Glomerular endothelial cell (primary cell): Measurements from ENCODE around the gene AOPEP. TPM values are rescaled to one million over a fixed set of nuclear protein-coding genes. Genes with fewer than 3 reads are reported as not detected.
"Not testable (repeated sequence)": the region's sequence is repeated elsewhere in the genome, so short reads cannot be mapped to it uniquely, and the experiment has no call there.

Experiments used
- DNase-seq: peaks from one replicate; pipeline ENCODE4 v3.0.0-alpha.2; 2011; ENCODE audit warnings: low read depth, low spot score; ENCODE audit errors: extremely low read depth
- total RNA-seq: library from RNA; depleted of rRNA; stranded (reverse); fragments of >200 nt; gene quantifications from 2 replicates; pipeline ENCODE4 v1.2.3, GENCODE V29; 2015

The AOPEP gene
- total RNA-seq, 1 donor from 2014 or later: 20.7 TPM

DNA sequence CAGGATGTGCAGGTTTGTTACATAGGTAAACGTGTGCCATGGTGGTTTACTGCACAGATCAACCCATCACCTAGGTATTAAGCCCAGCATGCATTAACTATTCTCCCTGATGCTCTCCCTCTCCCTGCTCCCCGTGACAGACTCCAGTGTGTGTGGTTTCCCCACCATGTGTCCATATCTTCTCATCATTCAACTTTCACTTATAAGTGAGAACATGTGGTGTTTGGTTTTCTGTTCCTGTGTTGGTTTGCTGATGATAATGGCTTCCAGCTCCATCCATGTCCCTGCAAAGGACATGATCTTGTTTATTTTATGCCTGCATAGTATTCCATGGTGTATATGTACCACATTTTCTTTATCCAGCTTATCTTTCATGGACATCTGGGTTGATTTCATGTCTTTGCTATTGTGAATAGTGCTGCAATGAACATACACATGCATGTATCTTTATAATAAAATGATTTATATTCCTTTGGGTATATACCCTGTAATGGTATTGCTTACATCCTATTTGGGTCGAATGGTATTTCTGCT lies 103.6 kb downstream of the AOPEP start:
- DNase-seq: not testable (repeated sequence)

DNA sequence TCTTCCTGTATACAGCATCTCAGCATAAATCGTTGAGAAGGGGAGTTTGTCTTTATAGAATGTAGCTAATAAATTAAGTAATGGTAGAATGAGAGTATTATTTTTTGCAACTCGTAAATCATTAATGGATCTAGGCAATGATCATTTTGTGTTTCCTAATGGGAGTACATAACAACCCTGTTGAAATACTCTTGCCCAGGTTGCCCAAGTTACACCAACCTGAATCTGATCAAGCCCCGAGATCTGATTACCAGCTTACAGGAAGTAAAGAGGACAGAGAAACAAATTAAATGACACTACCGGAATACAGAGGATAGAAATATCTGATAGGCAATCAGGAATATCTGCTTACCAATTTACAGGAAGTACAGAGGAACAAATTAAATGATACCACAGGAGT lies 107.3 kb downstream of the AOPEP start:
- no peak for DNase-seq

DNA sequence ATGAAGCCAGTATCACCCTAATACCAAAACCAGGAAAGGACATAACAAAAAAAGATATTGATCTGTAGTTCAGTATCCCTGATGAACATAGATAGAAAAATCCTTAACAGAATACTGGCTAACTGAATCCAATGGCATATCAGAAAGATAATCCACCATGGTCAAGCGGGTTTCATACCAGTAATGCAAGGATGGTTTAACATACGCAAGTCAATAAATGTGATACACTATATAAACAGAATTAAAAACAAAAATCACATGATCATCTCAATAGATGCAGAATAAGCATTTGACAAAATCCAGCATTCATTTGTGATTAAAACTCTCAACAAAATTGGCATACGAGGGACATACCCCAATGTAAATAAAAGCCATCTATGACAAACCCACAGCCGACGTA lies 110.9 kb downstream of the AOPEP start:
- no peak for DNase-seq

DNA sequence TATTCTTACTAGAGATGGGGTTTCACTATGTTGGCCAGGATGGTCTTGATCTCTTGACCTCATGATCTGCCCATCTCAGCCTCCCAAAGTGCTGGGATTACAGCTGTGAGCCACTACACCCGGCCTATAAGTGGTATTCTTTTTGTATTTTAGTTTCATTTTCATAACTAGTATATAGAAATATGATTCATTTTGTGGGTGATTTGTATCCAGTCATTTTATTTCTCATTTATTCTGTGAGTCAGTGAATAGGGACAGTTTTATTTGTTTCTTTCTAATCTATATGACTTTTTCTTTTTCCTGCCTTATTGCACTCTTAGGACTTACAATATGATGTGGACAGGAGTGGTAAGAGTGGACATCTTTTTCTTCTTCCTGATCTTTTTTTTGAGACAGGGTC lies 112.9 kb downstream of the AOPEP start:
- DNase-seq: no peak

DNA sequence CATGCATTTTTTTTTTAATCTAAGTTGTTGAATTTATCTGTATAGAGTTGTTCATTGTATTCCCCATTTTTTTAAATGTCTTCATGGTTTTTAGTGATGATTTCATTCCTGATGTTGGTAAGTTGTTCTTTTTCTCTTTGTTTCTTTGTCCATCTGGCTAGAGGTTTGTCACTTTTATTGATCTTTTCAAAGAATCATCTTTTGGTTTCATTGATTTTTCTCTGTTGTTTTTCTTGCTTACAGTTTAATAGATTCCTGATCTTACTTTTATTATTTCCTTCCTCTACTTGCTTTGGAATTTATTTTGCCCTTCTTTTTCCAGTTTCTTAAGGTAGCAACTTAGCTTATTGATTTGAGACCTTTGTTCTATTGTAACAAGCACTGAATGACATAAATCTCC lies 114.2 kb downstream of the AOPEP start:
- DNase-seq: no peak

DNA sequence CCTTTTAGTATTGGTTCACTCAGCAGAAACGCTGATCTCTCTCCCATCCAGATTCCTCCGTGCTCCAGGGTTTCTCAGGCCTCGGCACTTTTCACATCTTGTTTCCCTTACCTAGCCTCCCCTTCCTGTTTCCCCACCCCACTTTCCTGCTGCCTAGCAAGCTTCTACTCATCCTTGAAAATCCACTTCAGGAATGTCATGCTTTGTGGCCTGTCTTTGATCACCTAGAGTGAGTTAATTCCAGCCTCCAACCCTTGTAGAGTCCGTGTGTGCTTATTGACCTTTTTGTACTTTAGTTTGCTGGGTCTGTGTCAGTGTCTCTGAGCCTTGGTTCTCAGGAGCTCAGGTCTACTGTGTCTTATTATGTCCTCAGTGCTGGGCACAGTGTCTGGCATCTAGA lies 116.6 kb downstream of the AOPEP start:
- DNase-seq: no peak

DNA sequence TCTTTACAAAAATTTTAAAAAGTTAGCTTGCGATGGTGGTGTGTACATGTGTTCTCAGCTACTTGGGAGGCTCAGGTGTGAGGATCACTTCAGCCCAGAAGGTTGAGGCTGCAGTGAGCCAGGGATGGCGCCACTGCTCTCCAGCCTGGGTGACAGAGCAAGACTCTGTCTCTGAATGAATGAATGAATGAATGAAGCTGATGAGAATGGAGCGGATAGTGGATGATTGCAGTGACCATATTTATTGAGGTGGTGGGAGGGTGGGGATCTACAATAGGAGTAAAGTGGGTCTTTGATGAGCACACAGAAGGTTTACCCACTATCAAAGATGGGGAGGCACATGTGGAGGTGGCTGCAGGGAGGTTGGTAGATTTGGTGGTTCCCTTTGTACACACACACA lies 120.2 kb downstream of the AOPEP start:
- no peak for DNase-seq

DNA sequence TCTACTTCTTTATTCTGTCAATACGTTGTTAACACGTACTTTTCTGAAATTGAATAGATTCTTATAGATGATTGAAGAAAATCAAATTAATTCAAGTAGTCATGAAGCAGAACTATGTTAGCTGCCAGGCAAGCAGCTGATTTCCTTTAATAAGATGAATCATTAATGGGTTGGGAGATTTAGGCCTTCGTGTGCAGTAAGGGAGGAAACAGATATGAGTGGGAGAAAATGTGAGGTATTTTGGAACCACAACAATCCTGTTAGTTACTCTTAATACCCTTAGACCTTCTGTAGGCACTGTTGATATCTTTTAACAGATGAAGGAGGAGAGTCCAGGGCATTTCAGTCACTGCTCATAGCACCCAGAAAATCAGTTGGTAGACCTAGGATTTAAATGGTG lies 121.0 kb downstream of the AOPEP start:
- peak; percentile 56 for DNase-seq

DNA sequence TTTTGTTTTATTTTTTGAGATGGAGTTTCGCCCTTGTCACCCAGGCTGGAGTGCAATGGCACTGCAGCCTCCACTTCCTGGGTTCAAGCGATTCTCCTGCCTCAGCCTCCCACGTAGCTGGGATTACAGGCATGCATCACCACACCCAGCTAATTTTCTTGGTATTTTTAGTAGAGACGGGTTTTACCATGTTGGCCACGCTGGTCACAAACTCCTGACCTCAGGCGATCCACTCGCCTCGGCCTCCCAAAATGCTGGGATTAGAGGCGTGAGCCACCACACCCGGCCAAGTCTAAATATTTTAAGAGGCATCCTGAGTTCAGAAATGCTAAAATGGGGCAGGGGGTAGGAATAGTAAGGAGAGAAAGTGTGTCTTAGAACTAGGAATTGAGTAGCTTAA lies 122.3 kb downstream of the AOPEP start:
- not testable (repeated sequence) for DNase-seq

DNA sequence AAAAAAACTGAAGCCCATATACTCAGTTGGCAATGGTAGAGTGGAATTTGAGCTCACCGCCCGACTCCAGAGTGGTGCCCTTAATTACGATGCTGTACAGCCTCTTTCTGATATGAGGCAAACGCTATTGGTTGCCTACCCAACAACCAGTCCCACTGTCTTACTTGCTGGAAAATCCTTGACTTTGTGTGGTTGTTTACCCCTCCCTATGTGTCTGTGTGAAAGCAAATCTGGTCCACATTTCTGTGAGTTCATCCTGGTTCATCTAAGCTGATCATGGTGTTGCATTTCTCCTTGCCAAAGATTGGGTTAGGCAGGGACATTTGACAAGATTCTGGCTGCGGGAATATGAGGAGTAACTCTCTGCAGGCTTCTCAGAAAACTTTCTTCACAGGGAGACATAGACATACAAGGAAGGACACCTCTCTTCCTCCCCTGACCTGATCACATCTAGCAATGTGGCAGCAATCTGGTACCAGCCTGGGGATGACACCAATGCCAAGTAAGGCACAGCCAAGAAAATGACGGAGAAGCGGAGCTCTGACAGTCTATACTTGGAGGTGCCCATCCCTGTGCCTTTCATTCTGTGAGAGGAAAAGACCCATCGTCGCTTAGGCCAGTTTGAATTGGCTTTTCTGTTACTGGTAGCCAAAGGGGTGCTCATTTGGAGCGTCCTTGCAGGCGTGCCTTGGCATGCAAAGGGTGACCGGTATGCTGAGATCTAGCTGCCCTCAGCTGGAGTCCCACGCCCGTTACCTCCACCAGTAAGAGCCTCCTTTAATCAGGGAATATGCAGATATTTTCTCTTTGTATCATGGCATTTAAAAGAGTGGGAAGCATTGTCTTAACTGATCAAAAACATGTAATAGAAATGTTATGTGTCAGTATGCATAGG lies 124.3 kb downstream of the AOPEP start:
- DNase-seq: no peak

DNA sequence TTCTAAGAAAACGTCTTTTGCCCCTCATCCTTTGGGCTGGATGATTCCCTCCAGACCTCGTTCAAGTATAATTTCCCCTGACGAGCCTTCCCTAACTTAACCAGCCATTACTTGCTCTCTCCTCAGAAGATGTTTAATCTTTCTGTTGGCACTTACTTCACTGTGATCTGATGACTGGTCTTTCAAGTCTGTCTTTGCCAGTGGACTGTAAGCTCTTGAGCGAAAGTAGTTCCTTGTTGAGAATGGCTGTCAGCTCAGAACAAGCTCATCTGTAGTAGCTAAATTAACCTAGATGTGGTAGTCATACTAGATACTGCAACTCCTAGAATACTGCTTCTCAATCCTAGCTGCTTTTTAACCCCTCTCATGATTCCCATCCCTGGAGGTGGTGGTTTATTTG lies 125.0 kb downstream of the AOPEP start:
- DNase-seq: no peak

DNA sequence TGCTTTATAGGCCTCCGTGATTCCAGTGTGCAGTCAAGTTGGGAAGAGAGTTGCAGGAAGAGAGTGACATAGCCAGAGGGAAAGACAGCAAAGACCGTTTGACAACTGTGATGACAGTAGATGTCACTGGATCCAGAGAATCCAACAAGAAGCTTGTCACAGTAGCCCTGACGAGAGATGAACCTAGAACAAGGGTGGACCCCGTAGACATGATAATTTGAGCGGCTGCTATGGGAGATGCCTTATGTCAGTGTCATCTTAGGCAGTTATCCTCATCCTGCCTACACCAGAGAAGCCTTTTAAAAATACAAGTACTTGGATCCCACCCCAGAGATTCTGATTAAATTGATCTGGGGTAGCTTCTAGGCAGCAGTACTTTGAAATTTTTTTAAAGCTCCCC lies 125.4 kb downstream of the AOPEP start:
- no peak for DNase-seq

DNA sequence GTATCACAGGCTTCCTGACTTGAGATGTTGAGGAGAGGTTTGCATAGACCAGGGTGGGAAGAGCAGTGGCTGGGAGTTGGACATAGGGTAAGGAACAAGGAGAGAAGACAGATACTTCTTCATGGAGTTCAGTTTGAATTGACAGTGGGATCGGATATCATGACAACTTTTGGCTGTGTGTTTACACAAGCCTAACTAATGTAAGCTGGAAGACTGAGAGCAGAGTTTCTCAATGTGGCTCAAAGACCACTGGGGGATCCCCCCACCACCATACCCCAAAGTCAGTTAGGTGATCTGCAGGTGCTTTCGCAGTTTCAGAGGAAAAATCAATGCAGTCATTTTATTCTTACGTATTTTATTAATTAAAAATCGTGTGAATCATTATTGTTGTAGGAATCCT lies 125.9 kb downstream of the AOPEP start:
- no peak for DNase-seq

DNA sequence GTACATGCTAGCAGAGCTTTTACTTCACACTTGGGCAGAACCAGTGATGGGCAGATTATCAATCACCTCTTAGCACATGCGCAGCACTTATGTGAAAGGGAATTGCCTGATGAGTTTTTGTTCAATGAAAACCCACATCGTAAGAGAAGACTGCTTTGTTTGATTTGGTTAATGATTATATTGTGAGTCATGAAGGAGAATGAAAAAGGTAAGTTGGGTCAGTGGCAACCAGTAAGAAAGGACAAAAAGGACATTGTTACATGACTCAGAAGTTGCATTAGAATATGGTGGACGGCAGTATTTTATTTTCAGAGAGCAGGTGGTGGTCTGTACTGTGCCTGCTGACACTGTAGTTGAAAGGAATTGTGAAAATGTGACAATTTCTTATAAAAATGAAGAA lies 127.4 kb downstream of the AOPEP start:
- no peak for DNase-seq

DNA sequence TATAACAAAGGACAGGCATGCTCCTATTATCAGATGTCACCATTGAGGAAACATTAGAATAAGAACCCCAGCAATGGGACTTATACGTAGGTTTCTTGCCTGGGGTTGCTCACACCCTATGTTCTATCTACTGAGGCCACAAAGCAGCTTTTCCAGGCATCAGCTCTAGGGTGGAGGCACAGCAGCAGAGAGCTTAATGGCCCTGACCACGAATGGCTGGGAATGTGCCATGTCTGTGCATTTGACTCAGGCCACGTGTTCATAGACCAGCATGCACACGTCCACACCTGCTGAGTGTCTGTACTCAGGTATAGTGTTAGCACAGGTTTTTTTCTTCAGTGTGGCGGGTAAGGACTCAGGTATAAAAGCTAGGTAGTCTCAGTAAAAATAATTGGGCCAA lies 129.4 kb downstream of the AOPEP start:
- DNase-seq: no peak

DNA sequence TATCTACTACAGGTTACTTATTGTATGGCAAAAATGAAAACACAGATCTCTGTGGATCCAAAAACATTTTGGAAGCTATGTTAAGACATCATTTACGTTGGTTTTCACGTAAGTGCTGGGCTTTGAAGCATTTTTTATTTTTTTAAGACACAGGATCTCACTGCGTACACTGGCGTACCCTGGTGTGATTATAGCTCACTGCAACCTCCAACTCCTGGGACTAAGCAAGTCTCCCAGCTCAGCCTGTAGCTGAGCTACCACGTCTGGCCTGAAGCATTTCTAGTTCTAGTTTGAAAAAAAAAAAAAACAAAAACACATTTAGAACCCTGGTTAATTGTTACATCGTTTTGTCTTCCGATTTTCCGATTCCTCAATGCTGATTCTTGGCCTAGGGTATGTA lies 131.3 kb downstream of the AOPEP start:
- no peak for DNase-seq

DNA sequence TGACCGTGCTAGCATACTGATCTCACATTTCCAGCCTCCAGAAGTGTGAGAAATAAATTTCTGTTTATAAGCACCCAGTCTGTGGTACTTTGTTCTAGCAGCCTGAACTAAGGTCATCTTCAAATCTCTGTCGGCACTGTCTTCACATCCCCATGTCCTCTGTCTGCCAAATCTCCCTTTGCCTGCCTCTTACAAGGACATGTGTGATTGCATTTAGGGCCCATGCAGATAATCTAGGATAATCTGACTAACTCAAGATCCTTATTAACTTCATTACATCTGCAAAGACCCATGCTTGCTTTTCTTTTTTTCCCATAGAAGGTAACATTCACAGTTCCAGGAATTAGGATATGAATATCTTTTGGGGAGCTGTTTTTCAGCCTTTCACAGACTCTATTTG lies 132.7 kb downstream of the AOPEP start:
- no peak for DNase-seq

DNA sequence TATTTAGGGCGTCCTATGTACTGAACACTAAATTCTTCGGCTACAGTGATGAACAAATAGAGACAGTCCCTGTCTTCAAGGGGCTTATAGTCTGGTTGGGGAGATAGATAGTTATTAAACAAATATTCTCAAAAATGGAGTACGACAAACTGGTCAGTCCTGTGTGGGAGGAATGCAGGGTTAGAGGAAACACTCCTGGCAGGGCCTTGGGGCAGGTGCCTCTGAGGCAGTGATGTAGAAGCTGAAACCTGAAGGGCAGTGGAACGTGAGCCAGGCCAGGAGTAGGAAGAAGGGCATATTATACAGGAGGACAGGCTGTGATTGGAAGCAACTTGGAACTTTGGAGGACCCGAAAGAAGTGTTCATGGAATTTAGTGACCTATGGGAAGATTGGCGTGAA lies 133.4 kb downstream of the AOPEP start:
- no peak for DNase-seq

DNA sequence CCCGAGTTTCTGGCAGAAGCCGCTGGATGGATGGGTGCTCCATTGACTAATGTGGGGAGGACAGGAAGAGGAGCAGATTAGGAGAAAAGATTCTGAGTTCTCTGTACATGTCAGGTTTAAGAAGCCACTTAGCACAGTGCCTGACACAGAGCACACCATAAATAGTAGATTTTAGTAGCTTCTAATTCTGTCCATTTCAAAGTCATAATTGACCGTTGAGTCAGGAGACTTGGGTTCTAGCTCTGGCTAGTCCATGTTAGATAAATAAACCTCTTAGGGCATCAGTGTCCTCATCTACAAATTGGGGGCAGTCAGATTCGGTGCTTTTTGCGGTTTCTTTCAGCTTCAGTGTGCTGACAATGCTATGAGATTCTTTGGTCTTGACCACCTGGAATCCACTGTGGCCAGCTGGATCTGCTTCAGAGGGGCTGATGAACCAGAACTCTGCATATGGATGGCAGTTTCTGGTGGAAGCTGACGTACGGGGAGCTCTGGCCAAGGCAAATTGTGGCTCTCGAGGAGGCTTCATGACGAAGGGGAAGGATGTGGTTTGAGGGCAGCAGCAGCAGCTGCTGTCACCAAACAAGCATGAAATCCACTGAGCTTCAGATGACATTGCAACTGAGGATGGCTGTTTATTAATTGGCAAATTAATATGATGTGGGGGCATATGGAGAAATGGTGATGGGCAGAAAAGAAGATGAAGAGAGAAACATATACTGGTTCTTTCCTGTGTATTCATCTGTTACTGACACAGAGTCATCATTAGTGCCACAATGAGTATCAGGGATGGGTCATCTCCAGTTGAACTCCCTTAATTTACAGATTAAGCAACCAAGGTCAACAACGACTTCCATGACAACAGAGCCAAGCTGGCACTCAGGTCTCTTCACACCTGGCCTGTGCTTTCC lies 134.4 kb downstream of the AOPEP start:
- no peak for DNase-seq

DNA sequence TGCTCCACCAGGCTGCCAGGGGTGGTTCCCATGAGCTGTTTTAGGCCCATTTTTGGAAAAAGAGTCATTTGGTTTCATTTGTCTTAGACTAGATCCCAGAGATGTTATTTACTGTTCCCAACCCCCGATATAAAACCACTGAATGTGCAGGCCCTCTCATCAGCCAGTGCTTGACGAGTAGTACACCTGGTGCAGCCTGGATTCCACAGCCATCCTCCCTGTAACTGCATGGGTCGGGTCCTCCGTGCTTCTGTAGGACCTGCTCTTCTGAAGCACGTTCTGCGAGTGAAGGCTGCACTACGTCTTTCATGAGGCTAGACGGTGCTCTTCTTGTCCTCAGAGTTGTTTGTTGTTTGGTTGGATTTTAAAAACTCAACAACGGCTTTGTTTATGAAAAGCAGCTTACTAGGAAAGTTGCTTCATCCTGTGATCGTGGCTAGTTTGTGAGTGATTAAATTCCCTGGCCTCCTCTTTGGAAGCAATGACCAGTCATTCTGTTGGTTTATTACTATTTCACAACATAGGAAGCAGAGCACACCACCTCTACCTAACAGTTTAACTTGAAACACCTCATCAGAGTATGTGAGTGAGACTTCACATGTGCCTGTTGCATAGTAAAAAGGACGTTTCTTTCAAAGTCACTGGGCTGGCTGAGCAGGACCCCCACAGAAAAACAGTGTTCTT lies 135.2 kb downstream of the AOPEP start:
- no peak for DNase-seq

DNA sequence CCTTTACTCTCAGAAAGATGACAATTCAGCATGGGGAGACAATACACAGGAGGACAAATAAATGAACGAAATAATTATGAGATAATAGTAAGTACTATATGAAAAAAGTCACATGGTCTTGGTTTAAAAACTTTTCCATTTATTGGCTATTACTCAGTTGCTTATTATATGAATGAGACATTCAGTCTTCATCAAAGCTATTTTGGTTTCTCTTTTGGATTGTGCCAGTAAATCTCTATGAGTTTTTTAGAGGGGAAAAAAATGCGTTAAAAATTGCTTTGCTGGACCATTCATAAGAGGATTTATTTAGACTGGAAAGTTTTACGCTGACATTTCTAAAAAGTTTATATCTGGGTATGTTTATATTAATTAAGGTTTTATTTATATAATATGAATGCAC lies 137.7 kb downstream of the AOPEP start:
- no peak for DNase-seq
